Muscle of back (tissue), 11 donors: ENCODE measurements around the gene DEAF1. TPM values are rescaled to one million over a fixed set of nuclear protein-coding genes. Genes with fewer than 3 reads are reported as not detected.
A peak's percentile ranks its signal among the peaks of the same experiment; 100 is the strongest.
"Not testable (repeated sequence)": the region's sequence is repeated elsewhere in the genome, so short reads cannot be mapped to it uniquely, and the experiment has no call there.

Experiments
- DNase-seq, 3 donors: peaks; one replicate each; pipeline versions ENCODE4 v3.0.0 to v3.0.0-alpha.2; 2013
- polyA plus RNA-seq, 10 donors: library from polyadenylated mRNA; unstranded; fragments of 120-200 nt; gene quantifications; one replicate each; pipeline ENCODE4 v1.2.1, GENCODE V29; 2013; ENCODE audit not compliant: insufficient read length in 10 of 10

The DEAF1 gene
- polyA plus RNA-seq, 10 donors, result 22.1 to 40.7 (median 29.2) TPM

DNA sequence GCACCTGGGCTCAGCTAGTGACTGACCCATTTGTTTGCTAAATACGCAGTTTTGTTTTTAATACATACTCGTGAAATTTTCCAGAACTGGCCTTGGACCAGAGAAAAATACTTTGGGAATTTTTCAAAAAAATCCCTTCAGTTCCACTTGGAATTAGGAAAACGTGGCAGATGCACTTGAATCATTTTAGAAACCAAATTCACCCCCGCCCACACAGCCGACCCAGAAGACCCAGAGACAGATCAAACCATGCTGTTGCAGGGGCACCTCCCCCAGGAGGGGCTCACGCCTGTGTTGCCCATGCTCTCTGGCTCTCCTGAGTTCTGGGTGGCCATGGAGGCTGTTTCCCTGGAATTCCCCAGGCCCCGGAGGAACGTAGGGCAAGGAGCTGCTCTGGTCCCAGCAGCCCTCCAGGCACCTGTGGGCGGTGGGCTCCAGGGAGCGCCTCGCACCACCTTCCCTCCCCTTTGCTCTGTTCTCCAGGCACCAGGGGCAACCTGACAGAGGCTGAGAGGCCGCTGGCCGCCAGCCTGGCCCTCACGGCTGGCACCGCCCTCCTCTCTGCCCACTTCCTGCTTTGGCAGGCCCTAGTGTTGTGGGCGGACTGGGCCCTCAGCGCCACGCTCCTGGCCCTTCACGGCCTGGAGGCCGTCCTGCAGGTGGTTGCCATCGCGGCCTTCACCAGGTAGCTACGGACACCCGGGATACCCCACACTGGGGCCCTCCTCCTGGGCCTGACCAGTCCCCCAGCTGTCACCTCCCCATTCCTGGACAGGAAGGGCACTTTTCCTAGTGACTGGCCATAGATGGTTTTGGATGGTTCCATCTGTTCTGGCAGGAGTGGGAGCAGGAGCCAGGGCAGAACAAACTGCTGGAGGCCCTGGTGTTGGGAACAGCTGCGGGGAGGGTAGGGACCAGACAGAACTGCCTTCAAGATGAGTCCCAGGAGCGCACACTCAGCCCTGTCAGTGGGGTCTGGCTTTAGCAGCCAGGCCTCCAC, 7.7 kb upstream of the DEAF1 start:
- no peak for DNase-seq

GRCh38 chr11:701741-702461, 6.9 kb upstream of the DEAF1 start:
- no peak for DNase-seq

DNA sequence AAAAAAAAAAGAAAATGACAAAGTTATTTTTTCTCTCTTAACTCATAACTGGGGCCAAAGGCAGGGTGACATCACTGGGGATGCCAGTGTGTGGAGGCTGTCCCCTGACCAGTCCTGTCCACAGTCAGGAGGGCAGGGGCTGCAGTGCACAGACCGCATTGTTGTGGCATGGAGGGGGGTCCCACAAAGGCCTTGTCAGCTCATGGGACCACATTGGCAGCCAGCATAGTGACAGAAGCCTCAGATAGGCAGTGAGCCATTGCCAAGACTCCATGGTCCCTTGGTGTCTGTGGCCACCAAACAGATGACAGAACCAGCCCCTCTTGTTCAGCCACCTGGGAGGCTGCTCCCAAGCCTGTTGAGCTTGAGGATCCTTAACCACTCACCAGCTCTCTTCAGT, 4.7 kb upstream of the DEAF1 start:
- no peak for DNase-seq

DNA sequence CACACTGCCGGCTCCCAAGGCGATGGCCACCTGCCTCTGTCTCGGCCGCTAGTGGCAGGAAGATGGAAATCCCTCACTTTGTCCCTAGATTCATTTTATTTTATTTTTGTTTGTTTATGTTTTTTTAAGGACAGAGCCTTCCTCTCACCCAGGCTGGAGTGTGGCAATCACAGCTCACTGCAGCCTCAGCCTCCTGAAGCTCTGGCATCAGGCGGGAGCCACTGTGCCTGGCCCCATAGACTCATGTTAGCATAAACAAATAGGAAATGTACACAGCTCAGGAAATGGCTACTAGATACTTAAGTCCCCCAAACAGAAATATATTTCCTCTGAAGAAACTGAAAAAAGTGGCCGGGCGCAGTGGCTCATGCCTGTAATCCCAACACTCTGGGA, 4.1 kb upstream of the DEAF1 start:
- no peak for DNase-seq

DNA sequence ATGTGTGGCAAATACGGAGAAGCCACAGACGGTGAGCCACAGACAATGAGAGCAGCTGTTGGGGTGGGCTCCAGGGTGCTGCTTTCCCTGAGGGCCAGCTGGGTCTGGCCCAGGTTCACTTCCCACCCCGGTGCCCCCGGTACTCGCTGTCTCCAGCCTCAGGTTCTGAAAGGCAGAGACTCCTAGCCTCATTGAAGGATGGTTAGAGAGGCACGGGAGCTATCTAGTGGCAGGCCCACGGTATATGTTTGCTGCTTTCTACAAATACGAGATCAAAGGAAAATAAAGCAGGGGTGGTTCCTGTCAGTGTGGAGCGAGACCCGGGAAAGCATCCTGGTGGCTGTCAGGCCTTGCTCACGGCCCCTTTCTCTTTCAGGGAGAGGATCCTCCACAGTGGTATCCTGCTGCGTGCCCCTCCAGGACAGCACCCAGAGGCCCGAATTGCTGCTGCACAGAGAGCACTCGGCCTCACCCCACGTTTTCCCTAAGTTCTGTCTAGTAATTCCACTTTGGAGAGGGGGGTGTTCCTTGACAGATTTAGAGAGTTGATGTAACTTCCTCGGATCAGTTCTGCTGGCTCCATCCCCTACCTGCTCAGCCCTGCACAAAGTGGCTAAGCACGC, 3.6 kb upstream of the DEAF1 start:
- DNase-seq, result no peak

GRCh38 chr11:697811-698311, 2.8 kb upstream of the DEAF1 start:
- no peak for DNase-seq

GRCh38 chr11:696955-697491, 2.0 kb upstream of the DEAF1 start:
- no peak for DNase-seq

- DNase-seq, result peak; percentile 99 to 100 (median 99)
Observed at GRCh38 chr11:695538-696248, 671 bp upstream of the DEAF1 start, which contains the start of gene TMEM80. Gene TMEM80, plus strand, starts transcription at chr11:695816. Its CDS starts 12 bp downstream, at chr11:695828.

DNA sequence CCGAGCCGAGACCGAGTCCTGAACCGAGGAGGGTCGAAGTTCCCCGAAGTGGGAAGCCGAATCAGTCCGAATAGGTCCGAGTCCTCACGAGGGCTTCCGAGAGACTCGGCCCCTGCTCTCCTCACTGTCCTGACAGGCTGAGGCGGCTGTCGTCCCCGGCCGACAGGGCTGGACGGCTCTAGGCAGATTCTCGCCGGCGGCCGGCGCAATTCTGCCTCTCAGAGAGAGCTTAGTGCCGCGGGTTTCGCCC, 191 bp upstream of the DEAF1 start:
- no peak for DNase-seq

DNA sequence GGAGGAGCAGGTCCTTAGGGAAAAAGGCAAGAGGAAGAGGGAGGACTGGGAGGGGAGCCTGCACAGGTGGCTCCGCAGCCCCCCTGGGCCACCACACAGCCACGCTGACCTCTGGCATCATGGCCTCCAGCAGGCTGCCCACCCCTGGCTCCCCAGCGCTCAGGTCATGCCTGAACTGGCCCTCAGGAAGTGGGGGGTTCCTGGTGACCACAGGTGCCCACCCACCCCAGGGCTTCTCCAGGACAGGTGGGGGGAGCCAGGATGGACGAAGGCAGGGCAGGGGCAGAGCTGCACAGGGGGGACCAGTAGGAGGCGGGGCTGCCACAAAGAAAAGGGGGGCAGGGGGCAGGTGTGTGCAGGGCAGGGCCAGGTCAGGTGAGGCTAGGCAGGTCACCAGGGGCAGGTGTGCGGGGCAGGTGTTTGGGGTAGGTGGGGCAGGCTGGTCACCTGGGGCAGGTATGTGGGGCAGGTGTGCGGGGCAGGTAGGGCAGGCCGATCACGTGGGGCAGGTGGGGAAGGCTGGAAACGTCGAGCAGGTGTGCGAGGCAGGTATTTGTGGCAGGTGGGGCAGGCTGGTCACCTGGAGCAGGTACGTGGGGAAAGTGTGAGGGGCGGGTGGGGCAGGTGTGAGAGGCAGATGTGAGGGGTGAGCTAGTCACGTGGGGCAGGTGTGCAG, 997 bp downstream of the DEAF1 start:
- DNase-seq, result no peak

DNA sequence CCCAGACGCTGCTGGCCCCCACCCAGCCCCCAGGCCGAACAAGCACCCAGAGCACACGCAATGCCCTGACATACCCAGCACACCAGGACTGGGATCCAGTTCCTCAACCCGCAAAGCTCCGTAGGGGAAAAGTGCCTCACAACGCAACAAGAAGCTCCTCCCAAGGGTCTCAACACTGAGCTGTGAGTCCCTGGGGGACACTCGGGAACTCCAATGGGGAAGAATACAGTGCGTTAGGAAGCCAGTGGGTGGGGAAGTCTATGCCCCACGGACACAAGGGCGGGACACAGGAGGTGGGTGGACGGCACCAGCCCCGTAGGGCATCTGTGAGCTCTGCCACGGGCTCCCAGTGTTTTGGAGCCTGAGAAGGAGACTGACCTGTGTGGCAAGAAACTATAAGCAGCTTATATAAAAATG, 1.6 kb downstream of the DEAF1 start:
- peak in 1 of 3 donors; percentile 49 for DNase-seq

GRCh38 chr11:692824-693414, 2.1 kb downstream of the DEAF1 start:
- peak in 1 of 3 donors; percentile 11 for DNase-seq

- no peak for DNase-seq
Observed at GRCh38 chr11:691710-692590, 3.1 kb downstream of the DEAF1 start.

DNA sequence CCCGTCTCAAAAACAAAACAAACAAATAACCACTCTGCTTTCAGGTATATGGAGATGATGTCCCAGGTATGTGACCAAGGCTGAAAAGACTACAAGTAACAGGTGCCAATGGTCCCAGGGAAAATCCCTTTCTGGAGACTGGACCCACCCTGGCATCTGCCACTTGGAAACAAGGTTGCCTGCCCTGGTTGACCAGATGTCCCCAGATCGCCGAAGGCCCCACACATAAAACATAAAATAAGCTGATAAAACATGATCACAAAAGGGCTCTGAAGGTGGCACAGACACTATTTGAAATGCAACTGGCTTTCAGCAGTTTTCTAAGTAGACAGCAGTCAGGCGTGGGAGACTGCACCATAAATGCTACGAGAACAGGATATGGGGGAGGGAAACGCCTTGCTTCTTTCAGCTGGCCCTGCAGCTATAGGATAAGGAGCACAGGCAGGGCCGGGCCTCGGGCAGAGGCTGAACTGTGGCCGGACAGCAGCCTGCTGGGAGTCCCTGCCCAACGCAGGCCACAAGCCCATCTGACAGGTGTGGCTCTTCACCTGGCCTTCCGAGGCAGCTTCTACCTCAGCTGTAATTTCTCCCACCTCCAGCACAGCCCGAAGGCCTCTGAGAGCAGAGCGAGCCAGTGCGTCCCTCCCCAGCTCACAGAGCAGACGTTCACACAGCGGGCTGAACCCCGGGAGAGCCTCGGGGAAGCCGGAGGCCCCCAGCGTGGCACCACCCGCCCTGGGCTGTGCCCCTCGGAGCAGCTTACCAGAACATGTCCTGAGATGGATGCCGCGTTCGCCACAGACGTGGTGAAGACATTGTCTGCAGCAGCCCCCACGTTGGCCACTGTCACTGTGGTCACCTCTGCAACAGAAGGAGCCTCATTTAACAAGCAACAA, 4.0 kb downstream of the DEAF1 start:
- DNase-seq, result peak in 1 of 3 donors; percentile 26

GRCh38 chr11:690244-690643, 4.8 kb downstream of the DEAF1 start:
- not testable (repeated sequence) for DNase-seq

DNA sequence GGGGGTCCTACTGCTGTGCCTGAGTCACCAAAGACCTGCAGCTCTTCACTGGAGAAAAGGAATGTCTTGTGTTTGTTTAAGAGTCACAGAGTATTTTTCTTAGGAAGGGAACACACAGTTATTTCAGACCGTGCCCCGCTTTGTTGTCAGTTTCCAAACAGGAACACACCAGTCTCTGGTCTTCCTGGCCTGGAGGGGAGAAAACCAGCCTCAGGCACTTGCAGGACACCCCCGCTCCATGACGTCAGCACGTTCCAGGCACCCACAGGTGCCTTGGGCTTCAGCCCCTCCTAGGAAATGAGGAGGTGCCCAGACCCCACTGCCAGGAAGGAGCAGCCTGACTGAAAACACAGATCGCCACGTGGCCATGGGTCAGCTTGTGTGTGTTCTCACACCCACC, 5.4 kb downstream of the DEAF1 start:
- no peak for DNase-seq

- DNase-seq, result no peak
Observed at GRCh38 chr11:688681-689080, 6.3 kb downstream of the DEAF1 start.

- no peak for DNase-seq
Observed at GRCh38 chr11:687751-688150, 7.3 kb downstream of the DEAF1 start.
